Stimulated activated CD4-positive, alpha-beta T cell treated with anti-CD3 and anti-CD28 coated beads, Interleukin-4, amount 100 ng/mL, for 4 hours (primary cell): ENCODE data around the gene TM4SF18.

ENCODE experiments used
- DNase-seq, 2 experiments: peaks; one replicate each; pipeline ENCODE4 v3.0.0-alpha.2; 2020

TM4SF18 gene

DNA sequence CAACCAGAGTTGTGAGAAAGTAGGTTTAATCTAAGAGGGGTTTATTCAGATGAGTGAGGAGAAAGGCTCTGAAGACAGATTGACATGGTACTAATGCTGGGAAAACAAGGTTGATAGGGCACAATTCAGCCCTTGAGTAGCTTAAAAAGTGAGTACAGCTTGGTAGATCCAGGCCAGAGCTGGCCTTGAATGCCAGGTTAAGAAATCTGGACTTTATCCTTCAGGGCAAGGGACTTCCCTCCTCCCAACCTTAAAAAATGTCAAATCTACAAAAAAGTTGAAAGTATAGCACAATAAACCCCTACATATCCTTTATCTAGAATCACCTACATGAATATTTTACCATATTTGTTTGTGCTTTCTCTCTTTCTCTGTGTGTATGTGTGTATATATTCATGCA lies 7.9 kb downstream of the TM4SF18 start:
- no peak for DNase-seq

DNA sequence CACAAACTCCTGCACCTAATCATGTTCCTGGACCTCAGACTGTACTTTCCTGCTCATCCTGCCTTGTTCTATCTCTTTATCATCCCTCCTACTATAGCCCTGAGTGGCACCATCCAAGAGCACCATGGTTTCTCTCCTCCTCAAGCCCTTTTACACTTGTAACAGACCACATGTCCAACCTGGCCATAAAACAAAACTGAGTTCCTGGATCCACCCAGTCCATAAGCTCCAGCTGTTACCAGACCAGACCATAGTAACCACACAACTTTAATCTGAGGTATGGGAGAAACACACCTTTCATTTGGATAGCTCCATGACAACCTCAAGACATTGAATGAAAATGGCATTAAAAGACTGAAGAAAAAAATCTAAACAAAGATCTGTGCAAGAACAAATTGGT lies 9.1 kb downstream of the TM4SF18 start:
- DNase-seq, result no peak

DNA sequence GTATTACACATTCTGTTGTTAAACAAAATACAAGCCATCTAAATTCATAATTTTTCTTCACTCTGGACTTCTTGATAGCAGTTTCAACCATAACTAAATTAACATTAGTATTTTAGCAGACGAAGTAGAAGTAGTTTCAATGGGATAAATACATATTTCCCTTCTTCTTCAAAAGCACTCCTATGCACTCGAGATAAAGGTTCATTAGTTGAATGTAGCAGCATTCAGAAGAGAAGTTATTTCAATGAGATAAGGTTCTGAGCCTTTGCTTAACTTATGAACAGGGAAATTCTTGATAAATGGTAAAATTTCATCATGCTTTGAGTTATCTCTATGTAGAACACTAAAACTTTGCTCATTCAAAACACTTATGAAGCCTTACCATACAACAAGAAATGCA lies 11.8 kb downstream of the TM4SF18 start:
- DNase-seq, result no peak

DNA sequence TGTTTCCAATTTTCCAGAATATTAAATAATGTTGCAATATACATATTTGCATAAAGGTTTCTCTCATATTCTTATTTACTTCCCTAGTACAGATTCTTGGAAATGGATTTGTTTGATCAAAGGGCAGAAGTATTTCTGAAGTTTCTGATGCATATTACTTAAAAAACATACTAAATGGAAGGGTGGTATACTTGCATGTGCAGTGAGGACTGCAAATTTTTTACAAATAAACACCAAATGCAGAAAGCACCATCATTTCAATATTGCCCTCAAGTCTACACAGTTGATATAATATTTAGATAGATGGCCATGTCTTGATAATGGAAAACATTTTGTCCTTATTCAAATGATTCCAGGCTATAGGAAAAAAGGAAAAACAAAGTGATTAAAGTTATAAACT lies 12.3 kb downstream of the TM4SF18 start:
- no peak for DNase-seq

DNA sequence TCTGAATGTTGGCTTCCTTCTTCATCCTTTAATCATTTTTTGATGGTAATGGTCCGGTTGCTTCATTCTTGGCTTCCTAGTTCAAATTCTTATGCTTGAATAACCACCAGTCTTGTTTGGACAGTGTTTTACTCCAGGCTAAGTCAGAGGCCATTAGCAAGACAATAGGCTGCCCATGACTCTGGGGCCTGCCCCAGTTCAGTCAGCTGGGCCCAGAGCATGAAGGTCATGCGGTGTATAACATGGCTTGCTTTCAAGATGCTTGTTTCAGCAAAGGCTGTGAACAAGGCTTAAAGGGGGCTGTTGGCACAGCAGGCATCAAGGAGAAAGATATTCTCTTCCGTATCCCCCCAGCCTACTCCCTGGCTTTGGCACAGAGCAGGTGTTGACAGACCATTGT lies 13.7 kb downstream of the TM4SF18 start:
- DNase-seq, result no peak

DNA sequence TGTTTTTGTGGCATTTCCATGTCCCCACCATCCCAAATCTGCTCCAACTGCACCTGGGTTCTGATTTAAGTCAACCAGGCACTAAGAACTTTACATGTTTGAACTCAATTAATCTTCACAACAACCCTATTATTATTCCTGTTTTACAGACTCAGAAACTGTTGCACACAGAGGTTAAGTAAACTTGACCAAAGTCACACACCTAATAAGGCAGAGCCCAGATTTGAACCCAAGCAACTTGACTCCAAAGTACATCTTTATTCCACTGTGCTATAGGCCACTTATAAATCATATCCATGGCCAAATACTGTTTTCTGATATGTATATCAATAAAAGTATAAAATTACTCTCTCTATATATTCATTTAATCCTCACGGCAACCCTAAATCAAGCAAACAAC lies 16.4 kb downstream of the TM4SF18 start:
- no peak for DNase-seq

DNA sequence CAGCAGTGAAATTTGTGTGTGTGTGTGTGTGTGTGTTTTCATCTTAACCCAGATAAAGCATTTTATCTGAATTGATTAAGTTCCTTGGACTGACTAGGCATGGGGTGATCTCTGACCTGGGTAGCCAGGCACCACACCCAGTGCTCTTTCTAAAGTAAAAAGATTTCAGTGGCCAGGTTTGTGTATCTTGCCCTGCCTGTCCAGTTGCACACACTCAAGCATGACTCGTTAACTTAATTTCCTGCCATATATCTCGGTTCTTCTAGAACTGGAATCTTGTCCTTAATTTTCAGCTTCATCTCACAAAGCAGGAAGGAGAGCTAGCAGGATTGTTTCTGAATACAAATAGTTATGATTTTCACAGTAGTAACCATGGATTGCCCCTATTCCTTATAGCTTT lies 17.0 kb downstream of the TM4SF18 start:
- no peak for DNase-seq

DNA sequence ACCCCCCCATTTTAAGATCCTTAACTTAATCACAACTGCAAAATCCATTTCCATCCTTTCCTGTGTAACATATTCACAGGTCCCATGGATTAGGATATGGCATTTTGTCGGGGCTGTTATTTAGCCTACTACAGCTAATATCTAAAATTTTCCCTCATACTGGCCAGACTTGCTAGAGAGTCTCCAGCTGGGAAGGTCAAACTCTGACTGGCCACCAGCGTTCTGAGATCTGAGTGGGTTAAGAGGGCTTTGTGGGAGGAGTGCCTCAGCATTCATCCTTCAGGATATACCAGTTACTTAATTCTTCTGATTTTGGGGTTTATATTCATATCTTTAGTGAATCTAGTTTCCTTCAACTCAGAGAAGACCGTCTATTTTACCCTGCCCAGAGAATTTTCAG lies 17.7 kb downstream of the TM4SF18 start:
- DNase-seq, result no peak

DNA sequence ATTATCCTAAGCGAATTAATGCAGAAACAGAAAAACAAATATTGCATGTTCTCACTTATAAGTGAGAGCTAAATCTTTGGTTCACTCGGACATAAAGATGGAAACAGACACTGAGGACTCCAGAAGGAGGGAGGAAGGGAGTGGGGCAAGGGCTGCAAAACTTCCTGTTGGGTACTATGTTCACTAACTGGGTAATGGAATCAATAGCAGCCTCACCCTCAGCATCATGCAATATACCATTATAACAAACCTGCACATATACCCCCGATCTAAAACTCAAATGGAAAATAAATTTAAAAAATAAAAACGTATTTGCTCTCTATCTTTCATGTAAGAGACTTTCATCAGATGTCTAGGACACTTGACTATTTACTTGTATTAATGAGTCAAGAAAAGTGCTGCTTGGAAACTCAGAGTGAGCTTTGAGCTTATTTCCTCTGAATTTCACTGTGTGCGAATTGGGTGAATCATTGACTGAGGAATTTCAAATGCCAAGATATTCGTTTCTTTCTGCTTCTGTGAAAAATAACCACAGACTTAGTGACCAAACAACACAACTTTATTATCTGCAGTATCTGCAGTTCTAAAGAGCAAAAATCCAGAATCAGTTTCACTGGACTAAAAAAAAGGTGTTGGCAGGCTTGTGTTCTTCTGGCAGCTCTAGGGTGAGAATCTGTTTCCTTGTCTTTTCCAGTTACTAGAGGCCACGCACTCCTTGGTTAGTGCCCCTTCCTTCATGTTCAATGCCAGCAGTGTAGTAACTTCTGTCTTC lies 18.4 kb downstream of the TM4SF18 start:
- no peak for DNase-seq

DNA sequence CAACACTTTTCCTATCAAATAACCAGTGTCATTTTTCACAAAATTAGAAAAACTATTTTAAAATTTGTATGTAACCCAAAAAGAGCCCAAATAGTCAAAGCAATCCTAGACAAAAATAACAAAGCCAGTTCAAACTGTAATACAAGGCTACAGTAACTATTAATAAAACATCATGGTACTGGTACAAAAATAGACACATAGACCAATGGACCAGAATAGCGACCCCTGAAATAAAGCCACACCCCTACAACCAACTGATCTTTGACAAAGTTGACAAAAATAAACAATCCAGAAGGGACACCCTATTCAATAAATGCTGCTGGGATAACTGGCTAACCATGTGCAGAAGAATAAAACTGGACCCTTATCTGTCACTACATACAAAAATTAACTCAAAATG lies 19.9 kb downstream of the TM4SF18 start:
- no peak for DNase-seq

DNA sequence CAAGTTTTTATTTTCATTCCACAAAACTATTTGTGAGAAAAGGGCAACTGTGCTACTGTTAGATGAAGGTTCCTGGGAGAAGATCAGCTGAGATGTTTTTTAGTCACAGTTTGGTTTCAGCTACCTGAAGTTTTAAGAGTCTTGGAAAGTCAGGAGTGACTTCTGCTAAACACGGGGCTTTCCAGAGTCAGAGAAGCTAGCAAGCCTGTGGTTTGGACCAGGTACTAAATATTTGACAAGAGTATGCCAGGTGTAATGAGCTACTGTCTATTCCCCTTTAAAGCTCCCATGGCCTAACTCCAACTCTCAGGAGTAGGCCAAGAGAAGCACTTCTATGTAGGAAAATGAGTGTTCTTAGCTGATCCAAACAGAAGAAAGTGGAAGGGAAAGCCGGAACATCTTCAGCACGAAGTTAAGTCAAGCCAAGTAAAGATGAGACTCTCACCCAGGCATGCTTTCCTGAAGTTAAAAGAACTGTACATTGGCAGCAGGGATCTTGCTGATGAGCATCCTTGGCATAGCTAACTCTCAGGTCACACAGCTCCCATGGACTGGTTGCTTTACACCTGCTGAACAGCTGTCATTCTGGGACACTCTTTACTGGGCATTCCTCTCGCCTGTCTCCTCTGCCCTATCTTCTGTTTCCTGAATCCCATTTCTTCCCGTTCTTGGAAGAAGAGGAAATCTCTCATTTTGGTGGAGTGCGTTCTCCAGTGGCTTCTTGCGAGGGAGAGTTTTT lies 22.5 kb downstream of the TM4SF18 start:
- DNase-seq, result no peak

DNA sequence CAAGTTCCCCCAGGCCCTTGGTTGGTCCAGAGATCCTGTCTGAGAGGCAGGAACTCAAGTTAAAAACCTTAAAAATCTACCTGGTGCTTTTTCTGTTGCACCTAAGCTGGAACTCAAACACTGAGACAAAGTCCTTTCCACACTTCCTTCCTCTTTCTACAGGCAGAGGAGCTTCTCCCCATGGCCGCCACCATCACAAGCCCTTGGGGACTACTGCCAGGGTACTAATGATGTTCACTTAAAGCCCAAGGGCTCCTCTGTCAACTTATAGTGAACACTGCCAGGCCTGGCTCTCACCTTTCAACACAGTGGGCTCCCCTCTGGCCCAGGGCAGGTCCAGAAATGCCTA lies 26.0 kb downstream of the TM4SF18 start:
- DNase-seq, result no peak

DNA sequence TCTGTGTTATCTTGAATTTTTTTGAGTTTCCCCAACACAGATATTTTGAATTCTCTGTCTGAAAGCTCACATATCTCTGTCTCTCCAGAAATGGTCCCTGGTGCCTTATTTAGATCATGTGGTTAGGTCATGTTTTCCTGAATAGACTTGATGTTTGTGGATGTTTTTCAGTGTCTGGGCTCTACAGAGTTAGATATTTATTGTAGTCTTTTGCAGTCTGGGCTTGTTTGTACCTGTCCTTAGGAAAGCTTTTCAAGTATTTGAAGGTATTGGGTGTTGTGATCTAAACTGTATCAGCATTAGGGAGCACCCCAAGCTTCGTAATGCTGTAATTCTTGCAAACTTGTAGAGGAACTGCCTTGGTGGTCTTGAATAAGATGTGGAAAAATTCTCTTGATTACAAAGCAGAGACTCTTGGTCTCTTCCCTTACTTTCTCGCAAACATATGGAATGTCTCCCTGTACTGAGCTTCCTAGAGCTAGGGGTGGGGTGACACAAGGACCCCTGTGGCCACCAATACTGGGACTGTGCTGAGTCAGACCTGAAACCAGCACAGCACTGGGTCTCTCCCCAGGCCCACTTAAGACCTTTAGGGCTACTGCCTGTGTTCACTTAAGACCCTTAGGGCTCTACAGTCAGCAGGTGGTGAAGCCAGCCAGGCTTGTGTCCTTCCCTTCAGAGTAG lies 26.5 kb downstream of the TM4SF18 start:
- DNase-seq, result no peak

DNA sequence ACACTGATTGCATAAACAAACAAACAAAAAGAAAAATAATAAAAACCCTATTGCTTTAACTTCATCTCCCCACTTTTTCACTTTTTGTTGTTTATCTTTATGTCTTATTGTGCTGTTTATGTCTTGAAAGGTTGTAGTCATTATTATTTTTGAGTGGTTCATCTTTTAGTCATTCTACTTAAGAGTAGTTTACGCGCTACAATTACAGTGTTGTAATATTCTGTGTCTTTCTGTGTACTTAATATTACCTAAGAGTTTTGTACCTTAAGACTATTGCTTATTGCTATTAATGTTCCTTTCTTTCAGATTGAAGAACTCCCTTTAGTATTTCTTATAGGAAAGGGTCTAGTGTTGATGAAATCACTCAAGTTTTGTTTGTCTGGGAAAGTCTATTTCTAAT lies 28.1 kb downstream of the TM4SF18 start:
- no peak for DNase-seq

DNA sequence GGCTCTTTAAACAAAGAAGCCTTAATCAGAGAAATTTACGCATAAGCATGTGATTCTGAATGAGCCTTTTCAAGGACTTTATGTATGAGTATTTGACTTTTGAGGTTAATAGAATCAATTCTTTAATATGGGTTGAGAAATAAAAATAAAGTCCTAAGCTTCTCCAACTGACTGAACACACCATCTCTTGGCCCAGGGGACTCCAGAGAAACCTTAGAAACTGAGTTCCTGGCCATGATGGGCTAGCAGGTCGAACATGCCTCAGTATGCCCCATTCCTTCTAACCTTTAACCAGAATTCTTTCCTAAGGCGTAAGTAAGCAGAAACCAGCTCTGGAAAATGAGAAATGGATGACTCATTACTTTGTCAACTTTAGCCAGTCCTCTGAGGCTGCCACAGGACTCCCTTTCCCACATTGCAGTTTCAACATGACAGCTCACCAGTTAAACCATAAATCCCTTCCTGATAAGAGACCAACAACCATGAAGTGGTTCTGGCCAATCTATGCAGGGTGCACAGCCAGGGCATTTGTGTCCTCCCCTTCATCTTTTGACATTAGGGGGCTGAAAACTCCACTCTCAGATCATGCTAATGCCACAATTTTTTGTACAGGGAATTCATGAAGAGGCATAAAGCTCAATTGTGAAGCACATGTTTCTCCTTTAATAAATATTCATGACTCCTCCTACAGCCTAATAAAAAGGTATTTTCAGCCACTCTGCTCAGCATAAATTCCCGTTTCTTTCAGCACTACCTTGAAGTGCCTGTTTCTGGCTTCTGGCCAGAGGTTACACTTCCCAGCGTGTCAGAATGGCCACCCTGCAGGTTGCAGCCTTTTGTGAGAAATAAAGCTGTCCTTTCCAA lies 33.3 kb downstream of the TM4SF18 start:
- DNase-seq, result no peak

DNA sequence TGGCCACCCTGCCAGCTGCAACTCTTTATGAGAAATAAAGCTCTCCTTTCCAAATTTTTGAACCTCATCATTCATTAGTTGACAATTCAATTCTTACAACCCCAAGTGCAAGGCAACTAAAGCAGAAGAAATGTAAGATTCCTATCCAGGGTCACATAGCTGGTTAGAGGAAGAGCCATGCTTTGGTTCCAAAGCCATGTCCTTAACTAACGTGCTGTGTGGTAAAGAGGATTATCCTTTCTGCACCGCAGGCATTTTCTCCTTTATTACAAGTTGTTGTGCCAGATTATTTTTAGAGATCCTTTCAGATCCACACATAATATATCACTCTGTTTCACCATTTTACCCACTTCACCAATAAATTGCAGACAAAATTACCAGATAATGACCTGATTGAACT lies 36.5 kb downstream of the TM4SF18 start:
- no peak for DNase-seq

DNA sequence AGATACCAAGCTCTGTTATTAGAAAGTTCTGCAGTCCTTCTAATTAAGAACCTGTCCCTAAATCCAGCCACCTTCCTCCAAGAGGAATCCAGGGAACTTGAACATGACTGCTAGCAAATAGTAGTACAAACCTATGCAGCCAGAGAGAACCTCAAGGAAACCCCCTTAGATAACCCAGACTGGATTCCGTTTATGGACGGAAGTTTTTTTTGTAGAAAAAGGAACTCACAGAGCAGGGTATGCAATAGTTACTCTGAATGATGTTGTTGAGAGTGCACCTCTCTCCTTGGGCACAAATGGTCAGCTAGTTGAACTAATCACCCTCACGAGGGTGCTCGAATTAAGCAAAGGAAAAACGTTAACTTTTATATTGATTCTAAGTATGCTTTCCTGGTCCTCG lies 40.8 kb downstream of the TM4SF18 start:
- DNase-seq, result no peak

DNA sequence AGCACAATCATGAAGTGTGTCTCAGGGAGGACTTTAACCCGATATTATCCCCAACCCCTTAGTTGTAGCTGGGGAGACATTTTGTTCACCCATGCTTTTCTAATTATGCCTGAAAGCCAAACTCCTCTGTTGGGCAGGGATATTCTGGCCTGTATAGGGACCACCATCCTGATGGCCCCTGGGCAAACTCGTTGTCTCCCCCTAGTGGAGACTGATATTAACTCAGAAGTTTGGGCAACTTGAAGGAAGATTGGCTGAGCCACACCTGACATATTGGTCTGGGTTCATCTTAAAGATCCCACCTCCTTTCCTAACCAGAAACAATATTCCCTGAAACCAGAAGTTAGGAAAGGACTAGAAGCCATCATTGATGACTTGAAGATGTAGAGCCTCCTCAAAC lies 42.3 kb downstream of the TM4SF18 start:
- DNase-seq, result no peak

DNA sequence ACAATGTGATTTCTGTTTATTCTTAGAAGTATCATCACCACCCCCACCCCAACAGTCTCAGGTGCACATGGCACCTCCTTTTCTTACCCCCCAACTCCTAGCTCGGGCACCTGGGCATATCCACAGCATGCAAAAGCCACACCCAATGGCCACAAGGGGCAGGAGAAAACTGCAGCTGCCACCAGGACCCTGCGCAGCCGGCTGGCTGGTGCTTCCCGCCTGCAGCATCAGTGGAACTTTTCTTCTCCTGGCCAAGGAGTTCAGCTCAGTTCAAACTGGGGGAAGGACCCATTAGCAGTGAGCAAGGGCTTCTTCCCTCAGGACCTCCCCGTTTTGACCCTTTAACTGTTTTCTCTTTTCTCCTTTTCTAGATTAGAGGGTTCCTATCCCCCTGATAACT lies 44.8 kb downstream of the TM4SF18 start:
- DNase-seq, result no peak

DNA sequence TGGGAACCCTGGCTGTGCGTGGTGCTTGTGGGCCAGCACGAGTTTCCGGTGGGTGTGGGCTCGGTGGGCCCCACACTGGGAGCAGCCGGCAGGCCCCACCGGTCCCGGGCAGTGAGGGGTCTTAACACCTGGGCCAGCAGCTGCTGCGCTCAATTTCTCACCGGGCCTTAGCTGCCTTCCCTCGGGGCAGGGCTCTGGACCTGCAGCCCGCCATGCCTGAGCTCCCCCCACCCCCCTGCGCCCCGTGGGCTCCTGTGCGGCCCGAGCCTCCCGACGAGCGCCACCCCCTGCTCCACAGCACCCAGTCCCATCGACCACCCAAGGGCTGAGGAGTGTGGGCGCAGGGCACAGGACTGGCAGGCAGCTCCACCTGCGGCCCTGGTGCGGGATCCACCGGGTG lies 49.4 kb downstream of the TM4SF18 start:
- no peak for DNase-seq

DNA sequence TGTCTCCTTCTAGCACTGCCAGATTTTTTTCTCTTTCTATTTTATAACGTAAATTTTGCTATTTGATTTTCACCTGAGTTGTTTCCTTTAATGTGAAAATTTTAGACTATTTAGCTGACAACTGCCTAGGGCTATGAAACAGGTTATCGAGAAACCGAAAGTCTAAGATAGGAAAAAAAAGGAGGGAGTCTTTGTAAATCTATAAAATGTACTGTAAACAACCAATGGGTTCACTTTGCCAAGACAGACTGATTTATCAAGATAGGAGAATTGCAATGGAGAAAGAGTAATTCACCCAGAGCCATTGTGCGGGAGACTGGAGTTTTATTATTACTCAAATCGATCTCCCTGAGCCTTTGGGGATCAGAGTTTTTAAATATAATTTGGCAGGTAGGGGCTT lies 50.0 kb downstream of the TM4SF18 start:
- DNase-seq, result no peak

DNA sequence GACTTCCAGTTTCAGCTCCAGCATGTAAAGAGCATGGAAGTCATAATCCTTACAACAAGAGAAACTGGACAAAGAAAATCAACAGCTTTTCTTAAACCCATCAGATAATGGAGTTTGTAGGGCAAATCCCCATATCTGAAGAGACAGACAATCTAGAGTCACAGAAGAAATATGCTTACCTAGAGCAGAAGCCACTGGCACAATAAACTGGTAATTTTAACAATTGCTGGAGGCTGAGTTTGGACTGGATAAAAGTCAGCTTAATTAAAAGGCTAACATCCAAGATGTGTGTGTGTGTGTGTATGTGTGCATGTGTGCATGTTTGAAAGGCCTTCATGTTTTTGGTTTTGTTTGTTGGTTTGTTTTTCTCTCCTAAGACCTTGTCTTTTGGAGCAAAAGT lies 50.6 kb downstream of the TM4SF18 start:
- no peak for DNase-seq

DNA sequence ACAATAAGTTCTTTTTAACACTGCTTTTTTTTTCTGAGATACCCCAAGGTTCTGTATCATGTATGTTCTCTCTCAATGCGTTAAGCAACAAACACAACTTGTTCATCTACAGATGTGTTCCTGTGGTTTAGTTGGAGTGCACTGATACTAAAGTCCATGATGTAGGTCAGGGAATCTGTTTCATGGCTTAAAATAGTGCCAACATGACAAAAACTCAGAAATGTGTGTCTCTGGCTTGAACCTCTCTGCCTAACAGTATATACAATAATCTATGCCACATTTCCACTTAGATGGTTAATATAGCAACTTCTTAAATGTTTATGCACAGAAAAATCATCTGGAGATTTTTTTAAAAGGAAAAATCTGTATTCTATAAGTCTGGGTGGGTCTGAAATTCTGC lies 51.1 kb downstream of the TM4SF18 start:
- DNase-seq, result no peak
